HepG2 (cell line): ENCODE results near the gene PPEF2. TPM values are rescaled to one million over a fixed set of nuclear protein-coding genes. Genes with fewer than 3 reads are reported as not detected.

Source experiments
- CEBPG ChIP-seq: IDR thresholded peaks from 2 replicates; pipeline ENCODE4 v1.6.1; 2016
- DMAP1 ChIP-seq: IDR thresholded peaks from 2 replicates; pipeline ENCODE4 v1.6.1; 2016
- HOXA7 ChIP-seq: sonication (generic); formaldehyde crosslinking; IDR thresholded peaks from 2 replicates; pipeline ENCODE4 v1.8.1; 2022; ENCODE audit warnings: mild to moderate bottlenecking, missing genetic modification reagents, moderate library complexity
- IRF2 ChIP-seq: IDR thresholded peaks from 2 replicates; pipeline ENCODE4 v1.6.1; 2018; ENCODE audit warnings: missing genetic modification reagents, missing compliant biosample characterization
- MAFG ChIP-seq: sonication (generic); formaldehyde crosslinking; IDR thresholded peaks from 2 replicates; pipeline ENCODE4 v1.5.1; 2020; ENCODE audit warnings: mild to moderate bottlenecking, missing genetic modification reagents
- NFKBIZ ChIP-seq: IDR thresholded peaks from 2 replicates; pipeline ENCODE4 v1.6.1; 2018; ENCODE audit warnings: missing genetic modification reagents, missing compliant biosample characterization
- NR2F6 ChIP-seq, 2 experiments: IDR thresholded peaks; 2 replicates each; pipeline ENCODE4 v1.6.1; 2016; ENCODE audit warnings: antibody characterized with exemption in 1 of 2, mild to moderate bottlenecking in 1 of 2
- RAD21 ChIP-seq: fragments of 450-650 bp; formaldehyde crosslinking; IDR thresholded peaks from 2 replicates; pipeline ENCODE4 v1.5.0; 2020; ENCODE audit warnings: mild to moderate bottlenecking
- SAP130 ChIP-seq: IDR thresholded peaks from 2 replicates; pipeline ENCODE4 v1.6.1; 2016; ENCODE audit warnings: low read depth
- SOX13 ChIP-seq, 3 experiments: fragments of 450-650 bp in 1 of 3; sonication (generic) in 1 of 3; formaldehyde crosslinking in 1 of 3; IDR thresholded peaks in 2 of 3; conservative IDR thresholded peaks in 1 of 3; 2 replicates each; pipeline versions ENCODE4 v1.5.0 to v1.6.1; 2016 to 2020; ENCODE audit warnings: antibody characterized with exemption in 1 of 3, mild to moderate bottlenecking in 1 of 3, missing compliant biosample characterization in 1 of 3, missing genetic modification reagents in 1 of 3, moderate library complexity in 1 of 3
- TCF12 ChIP-seq, 2 experiments: fragments of 450-650 bp in 1 of 2; sonication (generic) in 1 of 2; formaldehyde crosslinking in 1 of 2; IDR thresholded peaks; 2 replicates each; pipeline versions ENCODE4 v1.6.1 to v1.8.0; 2017 to 2022; ENCODE audit warnings: antibody characterized with exemption in 1 of 2, mild to moderate bottlenecking in 1 of 2, missing genetic modification reagents in 1 of 2, moderate library complexity in 1 of 2
- TGIF2 ChIP-seq: IDR thresholded peaks from 2 replicates; pipeline ENCODE4 v1.6.1; 2016; ENCODE audit warnings: control low read depth, missing compliant biosample characterization
- ZNF326 ChIP-seq: sonication (generic); formaldehyde crosslinking; IDR thresholded peaks from 2 replicates; pipeline ENCODE4 v1.4.0; 2020; ENCODE audit warnings: missing genetic modification reagents, borderline replicate concordance
- ZNF605 ChIP-seq: sonication (generic); formaldehyde crosslinking; IDR thresholded peaks from 2 replicates; pipeline ENCODE4 v1.8.0; 2022; ENCODE audit warnings: mild to moderate bottlenecking, missing genetic modification reagents
- polyA plus RNA-seq, 8 experiments: library from polyadenylated mRNA; depleted of rRNA in 3 of 8; stranded (reverse) in 7 of 8; unstranded in 1 of 8; fragments of >200 nt; fragmentation: Illumina TruSeq in 4 of 8; extraction: Trizol in 4 of 8; gene quantifications; 2 replicates each; pipeline versions ENCODE4 v1.2.1 to v1.2.3, GENCODE V29; 2011 to 2016; ENCODE audit warnings: low read depth in 4 of 8, missing spikeins in 1 of 8, mixed read lengths in 1 of 8; ENCODE audit not compliant: insufficient read depth in 1 of 8
- total RNA-seq, 5 experiments: library from RNA; depleted of rRNA; stranded (reverse); fragments of >200 nt; fragmentation: Illumina TruSeq; extraction: Trizol; gene quantifications; 2 replicates each; pipeline ENCODE4 v1.2.3, GENCODE V29; 2016; ENCODE audit warnings: low read depth in 1 of 5
- TF ChIP-seq, protein P1 (sequence below): sonication (generic); formaldehyde crosslinking; IDR thresholded peaks from 2 replicates; pipeline ENCODE4 v1.5.0; 2020; ENCODE audit warnings: missing genetic modification reagents
- TF ChIP-seq, protein P2 (sequence below): IDR thresholded peaks from 2 replicates; pipeline ENCODE4 v1.6.1; 2016; ENCODE audit warnings: missing biosample characterization, missing genetic modification reagents, low read depth
- TF ChIP-seq, protein P3 (sequence below): sonication (generic); formaldehyde crosslinking; IDR thresholded peaks from 2 replicates; pipeline ENCODE4 v1.9.0; 2021; ENCODE audit warnings: missing genetic modification reagents, borderline replicate concordance
- TF ChIP-seq, protein P4 (sequence below): sonication (generic); formaldehyde crosslinking; IDR thresholded peaks from 2 replicates; pipeline ENCODE4 v1.9.0; 2021; ENCODE audit warnings: missing genetic modification reagents, borderline replicate concordance

PPEF2 gene
- total and polyA plus RNA-seq, 2 of the 13 experiments (the other 11 are each of a cell fraction or from before 2014, with no cell fraction given): 0.01 TPM; not detected in 1

DNA sequence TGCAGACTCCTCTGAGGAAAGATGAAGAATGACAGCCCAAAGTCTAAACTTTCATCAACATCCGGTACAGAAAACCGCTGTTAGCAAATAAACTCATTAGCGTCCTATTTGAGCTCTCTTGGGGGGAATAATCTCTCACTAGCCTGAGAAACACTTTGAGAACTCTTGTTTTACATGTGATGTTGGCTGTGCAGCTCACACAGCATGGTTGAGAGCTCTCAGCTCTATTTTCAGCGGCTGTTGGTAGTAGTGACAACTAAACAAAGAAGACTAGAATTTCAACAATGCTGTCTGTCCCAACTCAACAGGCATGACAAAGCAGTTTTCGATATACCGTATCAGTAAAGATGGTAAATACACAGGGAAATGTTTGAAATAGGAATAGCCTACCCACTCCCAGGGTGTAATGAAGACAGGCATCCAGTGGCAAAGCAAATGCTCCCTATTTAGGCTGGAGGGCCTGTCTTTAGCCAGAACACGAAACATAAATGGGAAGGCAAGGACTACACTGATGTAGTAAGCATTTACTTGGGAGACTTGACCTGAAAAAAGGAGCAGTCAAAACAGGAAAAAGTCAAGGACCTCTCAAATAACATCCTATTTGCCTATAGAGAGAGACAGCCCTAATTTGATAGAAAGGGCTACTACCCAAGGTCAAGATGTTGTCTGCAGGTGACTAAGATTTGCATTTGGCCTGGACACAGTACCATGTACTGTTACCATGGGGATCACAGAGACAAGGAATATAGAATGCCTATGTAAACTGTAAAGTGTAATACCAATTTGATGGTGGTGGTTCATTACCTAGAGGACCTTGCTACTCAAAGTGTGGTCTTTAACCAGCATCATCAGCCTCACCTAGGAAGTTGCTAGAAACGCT, 60.4 kb downstream of the PPEF2 start (continued):
- 0 out of 2 replicates have a peak, but pooled peaks have one; percentile 35 for TF ChIP-seq IRF2 (CRISPR knock-in tag)
- no peak for TF ChIP-seq NFKBIZ
- no peak for TF ChIP-seq ZNF326
- TF ChIP-seq TGIF2 (CRISPR knock-in tag): 0 out of 2 replicates have a peak, but pooled peaks have one; percentile 13
- TF ChIP-seq, protein P1, sequence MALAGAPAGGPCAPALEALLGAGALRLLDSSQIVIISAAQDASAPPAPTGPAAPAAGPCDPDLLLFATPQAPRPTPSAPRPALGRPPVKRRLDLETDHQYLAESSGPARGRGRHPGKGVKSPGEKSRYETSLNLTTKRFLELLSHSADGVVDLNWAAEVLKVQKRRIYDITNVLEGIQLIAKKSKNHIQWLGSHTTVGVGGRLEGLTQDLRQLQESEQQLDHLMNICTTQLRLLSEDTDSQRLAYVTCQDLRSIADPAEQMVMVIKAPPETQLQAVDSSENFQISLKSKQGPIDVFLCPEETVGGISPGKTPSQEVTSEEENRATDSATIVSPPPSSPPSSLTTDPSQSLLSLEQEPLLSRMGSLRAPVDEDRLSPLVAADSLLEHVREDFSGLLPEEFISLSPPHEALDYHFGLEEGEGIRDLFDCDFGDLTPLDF (CRISPR knock-in tag): no peak
- no peak for TF ChIP-seq NR2F6 (IDR thresholded peaks at IDR 0.05)
- TF ChIP-seq NR2F6 (CRISPR knock-in tag; IDR thresholded peaks at IDR 0.05): no peak
- TF ChIP-seq HOXA7 (CRISPR knock-in tag): no peak
- peak; percentile 60 for TF ChIP-seq SAP130 (CRISPR knock-in tag)
- TF ChIP-seq TCF12 (IDR thresholded peaks at IDR 0.05): no peak
- TF ChIP-seq TCF12 (CRISPR knock-in tag; IDR thresholded peaks at IDR 0.05): no peak
- TF ChIP-seq, protein P2, sequence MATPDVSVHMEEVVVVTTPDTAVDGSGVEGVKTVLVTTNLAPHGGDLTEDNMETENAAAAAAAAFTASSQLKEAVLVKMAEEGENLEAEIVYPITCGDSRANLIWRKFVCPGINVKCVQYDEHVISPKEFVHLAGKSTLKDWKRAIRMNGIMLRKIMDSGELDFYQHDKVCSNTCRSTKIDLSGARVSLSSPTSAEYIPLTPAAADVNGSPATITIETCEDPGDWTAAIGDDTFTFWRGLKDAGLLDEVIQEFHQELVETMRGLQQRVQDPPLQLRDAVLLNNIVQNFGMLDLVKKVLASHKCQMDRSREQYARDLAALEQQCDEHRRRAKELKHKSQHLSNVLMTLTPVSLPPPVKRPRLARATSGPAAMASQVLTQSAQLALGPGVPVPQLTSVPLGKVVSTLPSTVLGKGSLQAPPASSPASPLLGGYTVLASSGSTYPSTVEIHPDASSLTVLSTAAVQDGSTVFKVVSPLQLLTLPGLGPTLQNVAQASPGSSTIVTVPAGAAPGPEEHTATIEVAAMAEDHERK: no peak
- TF ChIP-seq DMAP1: 0 out of 2 replicates have a peak, but pooled peaks have one; percentile 22
- TF ChIP-seq, protein P3, sequence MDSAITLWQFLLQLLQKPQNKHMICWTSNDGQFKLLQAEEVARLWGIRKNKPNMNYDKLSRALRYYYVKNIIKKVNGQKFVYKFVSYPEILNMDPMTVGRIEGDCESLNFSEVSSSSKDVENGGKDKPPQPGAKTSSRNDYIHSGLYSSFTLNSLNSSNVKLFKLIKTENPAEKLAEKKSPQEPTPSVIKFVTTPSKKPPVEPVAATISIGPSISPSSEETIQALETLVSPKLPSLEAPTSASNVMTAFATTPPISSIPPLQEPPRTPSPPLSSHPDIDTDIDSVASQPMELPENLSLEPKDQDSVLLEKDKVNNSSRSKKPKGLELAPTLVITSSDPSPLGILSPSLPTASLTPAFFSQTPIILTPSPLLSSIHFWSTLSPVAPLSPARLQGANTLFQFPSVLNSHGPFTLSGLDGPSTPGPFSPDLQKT: no peak
- no peak for TF ChIP-seq SOX13 (IDR thresholded peaks at IDR 0.05)
- TF ChIP-seq SOX13 (CRISPR knock-in tag; conservative IDR thresholded peaks at IDR 0.05 in 1 of 2, IDR thresholded peaks at IDR 0.05 in 1 of 2): peak in 1 of 2 experiments; percentile 69; a peak in 1 of 4 replicates
- TF ChIP-seq ZNF605 (CRISPR knock-in tag): no peak
- TF ChIP-seq RAD21 (CRISPR knock-in tag): no peak
- TF ChIP-seq, protein P4, sequence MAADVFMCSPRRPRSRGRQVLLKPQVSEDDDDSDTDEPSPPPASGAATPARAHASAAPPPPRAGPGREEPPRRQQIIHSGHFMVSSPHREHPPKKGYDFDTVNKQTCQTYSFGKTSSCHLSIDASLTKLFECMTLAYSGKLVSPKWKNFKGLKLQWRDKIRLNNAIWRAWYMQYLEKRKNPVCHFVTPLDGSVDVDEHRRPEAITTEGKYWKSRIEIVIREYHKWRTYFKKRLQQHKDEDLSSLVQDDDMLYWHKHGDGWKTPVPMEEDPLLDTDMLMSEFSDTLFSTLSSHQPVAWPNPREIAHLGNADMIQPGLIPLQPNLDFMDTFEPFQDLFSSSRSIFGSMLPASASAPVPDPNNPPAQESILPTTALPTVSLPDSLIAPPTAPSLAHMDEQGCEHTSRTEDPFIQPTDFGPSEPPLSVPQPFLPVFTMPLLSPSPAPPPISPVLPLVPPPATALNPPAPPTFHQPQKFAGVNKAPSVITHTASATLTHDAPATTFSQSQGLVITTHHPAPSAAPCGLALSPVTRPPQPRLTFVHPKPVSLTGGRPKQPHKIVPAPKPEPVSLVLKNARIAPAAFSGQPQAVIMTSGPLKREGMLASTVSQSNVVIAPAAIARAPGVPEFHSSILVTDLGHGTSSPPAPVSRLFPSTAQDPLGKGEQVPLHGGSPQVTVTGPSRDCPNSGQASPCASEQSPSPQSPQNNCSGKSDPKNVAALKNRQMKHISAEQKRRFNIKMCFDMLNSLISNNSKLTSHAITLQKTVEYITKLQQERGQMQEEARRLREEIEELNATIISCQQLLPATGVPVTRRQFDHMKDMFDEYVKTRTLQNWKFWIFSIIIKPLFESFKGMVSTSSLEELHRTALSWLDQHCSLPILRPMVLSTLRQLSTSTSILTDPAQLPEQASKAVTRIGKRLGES (CRISPR knock-in tag): no peak
- peak; percentile 64; the same call in 1 of the 2 replicates for TF ChIP-seq MAFG (CRISPR knock-in tag)
- no peak for TF ChIP-seq CEBPG (CRISPR knock-in tag)
